Tibial nerve (tissue), 4 donors: ENCODE results near the gene ZNF644. TPM values are rescaled to one million over a fixed set of nuclear protein-coding genes. Genes with fewer than 3 reads are reported as not detected.

Experiments
- DNase-seq, 2 donors: peaks; one replicate each; pipeline ENCODE4 v3.0.0-alpha.2; 2019; ENCODE audit warnings: low spot score in 2 of 2
- H3K27ac ChIP-seq, 4 donors: fragments of 200-600 bp; sonication (generic) in 3 of 4; one replicate each; pipeline ENCODE4 v1.5.1; 2017 to 2019; ENCODE audit warnings: mild to moderate bottlenecking in 1 of 4
- H3K27me3 ChIP-seq, 2 donors: fragments of 200-600 bp; sonication (generic) in 1 of 2; one replicate each; pipeline versions ENCODE4 v1.5.1 to v1.6.0; 2017 to 2019
- H3K36me3 ChIP-seq, 3 donors: fragments of 200-600 bp; sonication (generic); one replicate each; pipeline ENCODE4 v1.5.1; 2018 to 2019
- H3K4me1 ChIP-seq, 4 donors: fragments of 200-600 bp; sonication (generic) in 3 of 4; one replicate each; pipeline ENCODE4 v1.5.1; 2017 to 2019
- H3K4me3 ChIP-seq, 4 donors: fragments of 200-600 bp; sonication (generic) in 3 of 4; one replicate each; pipeline ENCODE4 v1.5.1; 2017 to 2019; ENCODE audit warnings: mild to moderate bottlenecking in 1 of 4, moderate library complexity in 1 of 4
- H3K9me3 ChIP-seq, 4 donors: fragments of 200-600 bp; sonication (generic) in 3 of 4; one replicate each; pipeline ENCODE4 v1.5.1; 2017 to 2019
- EP300 ChIP-seq, 2 donors: sonication (generic); formaldehyde crosslinking; IDR thresholded peaks; one replicate each; pipeline ENCODE4 v1.6.1; 2017; ENCODE audit warnings: antibody characterized with exemption in 2 of 2, mild to moderate bottlenecking in 1 of 2
- POLR2A ChIP-seq, 2 donors: fragments of 450-650 bp; IDR thresholded peaks; one replicate each; pipeline ENCODE4 v1.6.1; 2017; ENCODE audit warnings: antibody characterized with exemption in 2 of 2, mild to moderate bottlenecking in 2 of 2, moderate library complexity in 2 of 2
- WGBS, 2 donors: methylation state at CpG; one replicate each; pipeline ENCODE4 v1.1.5; 2018; 5-methylcytosine and 5-hydroxymethylcytosine counted together
- total RNA-seq, 4 donors: library from RNA; depleted of rRNA; stranded (reverse); fragments of >200 nt; gene quantifications; one replicate each; pipeline ENCODE4 v1.1.0, GENCODE V29; 2016
- TF ChIP-seq, protein P1 (sequence below), 5 experiments: fragments of 200-600 bp in 3 of 5; fragments of 450-650 bp in 2 of 5; sonication (generic) in 3 of 5; IDR thresholded peaks; one replicate each; pipeline ENCODE4 v1.5.1; 2016 to 2019; ENCODE audit warnings: antibody characterized with exemption in 5 of 5, mild to moderate bottlenecking in 3 of 5, moderate library complexity in 2 of 5

The ZNF644 gene
- total RNA-seq, 4 donors from 2014 or later = 43.3 to 97.2 (median 70.8) TPM

DNA sequence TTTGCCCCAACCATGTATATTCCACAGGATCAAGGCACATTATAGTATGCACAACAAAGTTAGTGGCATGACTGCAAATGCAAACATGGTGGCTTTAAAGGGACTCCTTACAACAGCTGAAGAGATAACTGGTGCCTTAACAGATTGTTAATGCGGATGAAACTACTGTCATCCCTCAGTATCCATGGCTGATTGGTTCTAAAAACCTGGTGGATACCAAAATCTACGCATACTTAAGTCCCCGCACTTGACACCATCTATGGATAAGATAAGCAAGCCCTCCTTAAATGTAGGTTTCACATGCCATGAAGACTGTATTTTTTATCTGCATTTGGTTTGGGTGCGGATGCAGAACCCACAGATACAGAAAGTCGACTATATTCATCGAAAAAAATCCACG lies 73.5 kb downstream of the ZNF644 start:
- no peak for DNase-seq
- Histone ChIP-seq H3K27ac (no peak overlapping the region), H3K36me3 (peaks cover 0 to 4% (median 0%) of the 10 kb centered on the region in 3 donors), H3K4me1 (peaks cover 0 to 35% (median 0%) of the 10 kb centered on the region in 4 donors), H3K9me3 (no peaks in the 10 kb centered on the region), H3K27me3 (no peaks in the 10 kb centered on the region), H3K4me3 (no peak overlapping the region)
- 77 to 97% methylated on average over 7 of the region's 7 CpGs for WGBS, 2 donors
- no peak for TF ChIP-seq EP300 (IDR thresholded peaks at IDR 0.05)
- no peak for TF ChIP-seq POLR2A (IDR thresholded peaks at IDR 0.05)
- TF ChIP-seq, protein P1, sequence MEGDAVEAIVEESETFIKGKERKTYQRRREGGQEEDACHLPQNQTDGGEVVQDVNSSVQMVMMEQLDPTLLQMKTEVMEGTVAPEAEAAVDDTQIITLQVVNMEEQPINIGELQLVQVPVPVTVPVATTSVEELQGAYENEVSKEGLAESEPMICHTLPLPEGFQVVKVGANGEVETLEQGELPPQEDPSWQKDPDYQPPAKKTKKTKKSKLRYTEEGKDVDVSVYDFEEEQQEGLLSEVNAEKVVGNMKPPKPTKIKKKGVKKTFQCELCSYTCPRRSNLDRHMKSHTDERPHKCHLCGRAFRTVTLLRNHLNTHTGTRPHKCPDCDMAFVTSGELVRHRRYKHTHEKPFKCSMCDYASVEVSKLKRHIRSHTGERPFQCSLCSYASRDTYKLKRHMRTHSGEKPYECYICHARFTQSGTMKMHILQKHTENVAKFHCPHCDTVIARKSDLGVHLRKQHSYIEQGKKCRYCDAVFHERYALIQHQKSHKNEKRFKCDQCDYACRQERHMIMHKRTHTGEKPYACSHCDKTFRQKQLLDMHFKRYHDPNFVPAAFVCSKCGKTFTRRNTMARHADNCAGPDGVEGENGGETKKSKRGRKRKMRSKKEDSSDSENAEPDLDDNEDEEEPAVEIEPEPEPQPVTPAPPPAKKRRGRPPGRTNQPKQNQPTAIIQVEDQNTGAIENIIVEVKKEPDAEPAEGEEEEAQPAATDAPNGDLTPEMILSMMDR (IDR thresholded peaks at IDR 0.05) = no peak

DNA sequence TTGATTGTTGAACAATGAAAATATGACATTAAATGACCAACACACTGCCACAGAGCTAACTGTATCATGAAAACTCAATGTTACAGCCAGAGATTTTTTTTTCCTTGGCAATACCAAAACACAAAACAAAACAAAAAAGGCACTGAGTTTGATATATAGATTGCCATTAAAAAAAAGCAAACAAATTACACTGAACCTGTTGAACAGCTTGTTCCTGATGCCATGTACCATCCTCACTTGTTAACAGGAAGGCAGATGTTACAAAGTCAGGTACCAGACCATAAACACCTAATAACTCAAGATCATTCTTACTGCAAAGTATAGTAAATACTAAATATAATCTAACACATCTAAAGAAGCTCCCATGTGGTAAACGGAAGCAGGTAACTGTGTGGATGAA lies 75.2 kb downstream of the ZNF644 start:
- peaks cover 0 to 34% (median 0%) of the 10 kb centered on the region in 4 donors for H3K4me1 ChIP-seq

DNA sequence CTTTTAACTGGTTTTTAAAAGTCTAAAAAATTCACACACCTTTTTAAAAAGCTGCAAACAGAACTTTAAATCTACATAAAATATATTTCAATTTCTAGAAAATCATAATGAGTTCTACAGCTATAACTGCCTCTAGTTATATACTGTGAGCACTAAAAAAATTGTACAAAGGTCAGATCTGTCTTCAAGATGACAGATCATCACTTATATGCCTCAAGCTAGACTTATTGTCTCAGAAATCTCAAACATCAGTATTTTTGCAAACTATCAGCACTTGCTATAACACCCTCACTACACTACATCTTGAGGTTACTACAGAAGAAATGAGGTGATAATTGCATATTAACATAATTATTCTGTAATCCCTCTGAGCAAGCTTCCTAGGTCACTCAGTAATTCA lies 76.5 kb downstream of the ZNF644 start:
- no peak for TF ChIP-seq POLR2A (IDR thresholded peaks at IDR 0.05)
- TF ChIP-seq EP300 (IDR thresholded peaks at IDR 0.05) = no peak
- TF ChIP-seq, protein P1 (IDR thresholded peaks at IDR 0.05) = no peak

More for the DNA sequence above, 75.2 kb downstream of the ZNF644 start:
- no peaks in the 10 kb centered on the region for H3K27me3 ChIP-seq
- no peak overlapping the region for H3K4me3 ChIP-seq
- H3K36me3 ChIP-seq = peaks cover 0 to 8% (median 0%) of the 10 kb centered on the region in 3 donors
- WGBS, 2 donors = 85 to 90% methylated on average over 1 of the region's 1 CpG
- no peaks in the 10 kb centered on the region for H3K9me3 ChIP-seq
- TF ChIP-seq, protein P1 (IDR thresholded peaks at IDR 0.05) = no peak
- no peak for TF ChIP-seq EP300 (IDR thresholded peaks at IDR 0.05)
- TF ChIP-seq POLR2A (IDR thresholded peaks at IDR 0.05) = no peak
- DNase-seq = no peak
- no peak overlapping the region for H3K27ac ChIP-seq

DNA sequence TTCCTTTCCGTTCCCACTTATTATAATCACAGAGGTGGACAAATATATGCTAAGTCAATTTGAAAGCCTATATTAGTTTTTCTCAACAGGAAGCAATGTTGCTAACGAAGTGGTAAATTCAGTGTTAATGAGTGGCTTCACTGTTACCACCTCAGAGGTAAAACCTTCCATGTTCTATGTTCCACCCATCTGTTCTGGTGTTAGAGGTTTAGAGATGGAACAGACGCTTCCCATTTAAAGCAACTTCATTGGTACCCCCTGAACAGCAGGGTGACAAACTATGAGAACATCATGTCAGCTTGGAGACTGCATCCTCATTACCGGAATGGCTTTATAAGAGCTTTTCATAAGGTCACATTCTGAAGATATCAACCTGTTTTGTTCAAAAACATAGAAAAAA lies 77.9 kb downstream of the ZNF644 start:
- Histone ChIP-seq H3K27me3 (no peaks in the 10 kb centered on the region), H3K36me3 (peaks cover 0 to 26% (median 0%) of the 10 kb centered on the region in 3 donors)
- 96 to 99% methylated on average over 4 of the region's 4 CpGs for WGBS, 2 donors

More for the DNA sequence above, 76.5 kb downstream of the ZNF644 start:
- H3K27ac ChIP-seq = no peak overlapping the region
- DNase-seq = no peak
- H3K27me3 ChIP-seq = no peaks in the 10 kb centered on the region
- peaks cover 0 to 26% (median 0%) of the 10 kb centered on the region in 4 donors for H3K4me1 ChIP-seq
- H3K36me3 ChIP-seq = peaks cover 0 to 15% (median 0%) of the 10 kb centered on the region in 3 donors
- H3K4me3 ChIP-seq = no peak overlapping the region
- no peaks in the 10 kb centered on the region for H3K9me3 ChIP-seq

DNA sequence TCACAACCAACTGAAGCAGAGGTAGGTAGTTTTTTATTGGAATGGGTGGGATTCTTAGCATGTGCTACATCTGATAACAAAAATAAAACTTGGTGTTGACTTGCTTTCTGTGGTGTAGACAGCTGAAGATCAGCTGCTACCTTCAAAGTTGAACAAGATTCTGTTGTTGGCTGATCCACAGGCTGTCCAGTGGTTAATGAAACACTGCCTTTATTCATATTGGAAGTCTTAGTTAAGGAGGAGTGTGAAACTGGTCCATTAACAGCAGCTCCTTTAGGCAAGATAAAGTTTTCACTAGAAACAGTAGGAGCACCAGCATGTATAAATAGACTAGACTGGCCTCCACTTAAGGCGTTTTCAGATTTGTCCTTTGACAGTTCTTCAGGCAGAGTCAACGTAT lies 81.1 kb downstream of the ZNF644 start:
- Histone ChIP-seq H3K27me3 (no peaks in the 10 kb centered on the region), H3K9me3 (no peaks in the 10 kb centered on the region), H3K27ac (no peak overlapping the region), H3K4me3 (no peak overlapping the region), H3K36me3 (peaks cover 0 to 26% (median 0%) of the 10 kb centered on the region in 3 donors), H3K4me1 (peaks cover 0 to 21% (median 3%) of the 10 kb centered on the region in 4 donors)
- WGBS, 2 donors = 92 to 93% methylated on average over 2 of the region's 2 CpGs
- TF ChIP-seq, protein P1 (IDR thresholded peaks at IDR 0.05) = no peak
- TF ChIP-seq POLR2A (IDR thresholded peaks at IDR 0.05) (no peak), EP300 (IDR thresholded peaks at IDR 0.05) (no peak)
- no peak for DNase-seq

More for the DNA sequence above, 77.9 kb downstream of the ZNF644 start:
- peaks cover 0 to 26% (median 0%) of the 10 kb centered on the region in 4 donors for H3K4me1 ChIP-seq
- H3K27ac ChIP-seq = no peak overlapping the region
- no peak for DNase-seq
- TF ChIP-seq EP300 (IDR thresholded peaks at IDR 0.05) (no peak), POLR2A (IDR thresholded peaks at IDR 0.05) (no peak)
- TF ChIP-seq, protein P1 (IDR thresholded peaks at IDR 0.05) = no peak
- H3K4me3 ChIP-seq = no peak overlapping the region
- H3K9me3 ChIP-seq = no peaks in the 10 kb centered on the region
